NCI-H1436 treated with DMSO at 0.1 percent for 48 hours (cell line): ENCODE measurements around the gene TRPC1.

Source experiments
- DNase-seq: peaks from one replicate; lab custom pipeline; 2025; lab: John Stamatoyannopoulos, UW

TRPC1 gene

GRCh38 chr3:142844339-142844977, 120.6 kb downstream of the TRPC1 start:
- no peak for DNase-seq

GRCh38 chr3:142846779-142847577, 123.1 kb downstream of the TRPC1 start:
- DNase-seq = no peak

- DNase-seq = no peak
These were observed 125.3 kb downstream of the TRPC1 start for GRCh38 chr3:142849148-142849547.

- DNase-seq = no peak
These were observed 126.7 kb downstream of the TRPC1 start for GRCh38 chr3:142850395-142851023.

GRCh38 chr3:142852009-142852408, 128.2 kb downstream of the TRPC1 start:
- DNase-seq = no peak

- DNase-seq = no peak
These were observed 129.7 kb downstream of the TRPC1 start for GRCh38 chr3:142853270-142854168.

- DNase-seq = no peak
These were observed 133.2 kb downstream of the TRPC1 start for GRCh38 chr3:142857056-142857455.
